ENCODE data around the gene C1RL.

The C1RL gene

DNA sequence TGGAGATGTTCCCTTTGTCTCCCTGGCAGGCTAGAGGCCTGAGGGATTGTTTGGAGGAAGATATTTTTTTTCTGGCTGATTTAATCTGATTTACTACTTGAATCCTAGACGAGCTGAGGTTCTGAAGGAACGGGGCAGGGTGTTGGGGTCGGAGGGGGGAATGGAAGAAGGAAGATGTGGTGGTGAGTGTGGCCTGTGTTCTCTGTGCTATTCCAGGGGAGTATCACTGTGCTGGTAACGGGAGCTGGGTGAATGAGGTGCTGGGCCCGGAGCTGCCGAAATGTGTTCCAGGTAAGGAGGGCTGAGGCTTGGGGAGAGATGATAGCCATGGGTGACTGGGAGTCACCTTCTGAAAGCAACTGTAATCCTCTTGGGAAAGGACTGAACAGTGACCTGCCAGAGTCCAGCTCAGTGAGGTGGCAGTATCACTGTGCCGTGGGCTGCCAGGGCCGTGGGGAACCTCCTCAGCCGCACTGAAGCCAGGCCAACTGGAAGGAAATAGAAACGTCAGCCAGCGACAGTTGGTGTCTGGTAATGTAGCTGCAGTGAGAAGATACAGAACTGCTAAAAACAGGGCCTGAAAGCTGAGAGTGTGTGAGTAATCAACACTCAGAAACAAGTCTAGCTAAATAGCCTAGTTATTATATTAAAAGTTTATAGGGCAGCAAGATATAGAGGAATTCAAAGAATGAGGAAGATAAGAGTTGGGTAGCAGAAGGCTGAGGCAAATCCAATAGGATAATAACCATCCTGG lies 40.6 kb downstream of the C1RL start:
- Histone ChIP-seq H3K27ac (ENCODE audit: low read length) (no peak overlapping the region), H3K4me3 (ENCODE audit: low read depth in 1 of 2, low read length in 2 of 2) (no peak overlapping the region), H2AFZ (ENCODE audit: low read depth, low read length) (no peak overlapping the region), H4K20me1 (ENCODE audit: insufficient read depth, low read length) (no peaks in the 10 kb centered on the region), H3K4me2 (ENCODE audit: insufficient read depth, low read length) (no peak overlapping the region), H3K27me3 (ENCODE audit: insufficient read depth, low read length, poor library complexity) (peaks cover 21% of the 10 kb centered on the region), H3K9me3 (ENCODE audit: insufficient read depth, low read length, severe bottlenecking) (no peaks in the 10 kb centered on the region), H3K9ac (ENCODE audit: low read depth, low read length) (no peak overlapping the region), H3K79me2 (ENCODE audit: insufficient read depth, low read length) (no peaks in the 10 kb centered on the region), H3K36me3 (ENCODE audit: insufficient read depth, low read length) (no peaks in the 10 kb centered on the region), H3K4me1 (ENCODE audit: insufficient read depth, low read length) (no peaks in the 10 kb centered on the region)
- no peak for TF ChIP-seq EZH2 (IDR thresholded peaks at IDR 0.05; ENCODE audit: borderline replicate concordance, low read depth, low read length, severe bottlenecking)
- TF ChIP-seq, protein P1, sequence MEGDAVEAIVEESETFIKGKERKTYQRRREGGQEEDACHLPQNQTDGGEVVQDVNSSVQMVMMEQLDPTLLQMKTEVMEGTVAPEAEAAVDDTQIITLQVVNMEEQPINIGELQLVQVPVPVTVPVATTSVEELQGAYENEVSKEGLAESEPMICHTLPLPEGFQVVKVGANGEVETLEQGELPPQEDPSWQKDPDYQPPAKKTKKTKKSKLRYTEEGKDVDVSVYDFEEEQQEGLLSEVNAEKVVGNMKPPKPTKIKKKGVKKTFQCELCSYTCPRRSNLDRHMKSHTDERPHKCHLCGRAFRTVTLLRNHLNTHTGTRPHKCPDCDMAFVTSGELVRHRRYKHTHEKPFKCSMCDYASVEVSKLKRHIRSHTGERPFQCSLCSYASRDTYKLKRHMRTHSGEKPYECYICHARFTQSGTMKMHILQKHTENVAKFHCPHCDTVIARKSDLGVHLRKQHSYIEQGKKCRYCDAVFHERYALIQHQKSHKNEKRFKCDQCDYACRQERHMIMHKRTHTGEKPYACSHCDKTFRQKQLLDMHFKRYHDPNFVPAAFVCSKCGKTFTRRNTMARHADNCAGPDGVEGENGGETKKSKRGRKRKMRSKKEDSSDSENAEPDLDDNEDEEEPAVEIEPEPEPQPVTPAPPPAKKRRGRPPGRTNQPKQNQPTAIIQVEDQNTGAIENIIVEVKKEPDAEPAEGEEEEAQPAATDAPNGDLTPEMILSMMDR (IDR thresholded peaks at IDR 0.05; ENCODE audit: borderline replicate concordance, extremely low read depth, low read length, poor library complexity, severe bottlenecking): no peak
- DNase-seq: no peak
- no peak for ATAC-seq (ENCODE audit: insufficient read depth, low read depth)

DNA sequence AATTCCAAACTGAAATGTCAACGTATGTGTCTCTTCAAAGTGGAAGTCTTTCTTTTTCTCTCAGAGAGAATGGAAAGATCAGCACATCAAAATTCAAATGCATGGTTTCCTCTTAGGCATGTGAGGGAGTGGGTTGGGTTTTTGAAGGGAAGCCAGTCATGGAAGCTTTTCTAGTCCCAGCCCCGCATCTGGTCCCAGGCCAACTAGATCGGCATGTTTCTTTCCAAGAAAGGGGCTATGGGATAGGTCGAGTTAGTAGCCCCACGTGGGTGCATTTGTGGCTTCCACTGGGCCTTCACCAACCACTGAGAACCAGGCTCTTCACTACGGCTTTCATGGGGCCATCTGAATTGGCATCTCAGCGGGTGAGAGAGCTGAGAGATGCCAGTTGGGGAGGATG lies 41.9 kb downstream of the C1RL start:
- Histone ChIP-seq H4K20me1 (ENCODE audit: insufficient read depth, low read length) (no peaks in the 10 kb centered on the region), H2AFZ (ENCODE audit: low read depth, low read length) (no peak overlapping the region), H3K4me1 (ENCODE audit: insufficient read depth, low read length) (no peaks in the 10 kb centered on the region), H3K27me3 (ENCODE audit: insufficient read depth, low read length, poor library complexity) (peaks cover 20% of the 10 kb centered on the region), H3K4me2 (ENCODE audit: insufficient read depth, low read length) (no peak overlapping the region), H3K27ac (ENCODE audit: low read length) (no peak overlapping the region), H3K4me3 (ENCODE audit: low read depth in 1 of 2, low read length in 2 of 2) (no peak overlapping the region), H3K79me2 (ENCODE audit: insufficient read depth, low read length) (no peaks in the 10 kb centered on the region), H3K9me3 (ENCODE audit: insufficient read depth, low read length, severe bottlenecking) (no peaks in the 10 kb centered on the region), H3K36me3 (ENCODE audit: insufficient read depth, low read length) (no peaks in the 10 kb centered on the region), H3K9ac (ENCODE audit: low read depth, low read length) (no peak overlapping the region)
- ATAC-seq (ENCODE audit: insufficient read depth, low read depth) (no peak), DNase-seq (no peak)
- TF ChIP-seq, protein P1 (IDR thresholded peaks at IDR 0.05; ENCODE audit: borderline replicate concordance, extremely low read depth, low read length, poor library complexity, severe bottlenecking): no peak
- no peak for TF ChIP-seq EZH2 (IDR thresholded peaks at IDR 0.05; ENCODE audit: borderline replicate concordance, low read depth, low read length, severe bottlenecking)

DNA sequence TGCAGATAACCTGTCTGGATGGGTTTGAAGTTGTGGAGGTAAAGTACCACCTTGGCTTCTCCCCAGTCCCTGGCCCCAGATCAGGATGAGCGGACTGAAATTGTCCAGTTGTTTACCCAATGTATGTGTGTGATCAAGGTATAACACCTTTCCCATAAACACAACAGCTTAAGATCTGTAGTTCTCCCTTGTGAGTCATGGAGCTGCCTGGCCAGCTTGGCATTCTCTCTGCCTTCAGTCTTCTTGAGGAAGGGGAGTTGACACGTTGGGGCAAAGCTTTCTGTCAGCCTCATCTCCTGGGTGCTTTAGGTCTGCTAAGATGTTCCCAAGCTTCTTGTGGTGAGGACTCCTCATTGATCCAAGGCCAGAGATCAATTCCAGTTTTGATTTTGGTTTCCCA lies 42.4 kb downstream of the C1RL start:
- Histone ChIP-seq H3K79me2 (ENCODE audit: insufficient read depth, low read length) (no peaks in the 10 kb centered on the region), H3K4me2 (ENCODE audit: insufficient read depth, low read length) (no peak overlapping the region), H3K9ac (ENCODE audit: low read depth, low read length) (no peak overlapping the region), H4K20me1 (ENCODE audit: insufficient read depth, low read length) (no peaks in the 10 kb centered on the region), H3K27me3 (ENCODE audit: insufficient read depth, low read length, poor library complexity) (peaks cover 15% of the 10 kb centered on the region), H2AFZ (ENCODE audit: low read depth, low read length) (no peak overlapping the region), H3K4me1 (ENCODE audit: insufficient read depth, low read length) (no peaks in the 10 kb centered on the region), H3K27ac (ENCODE audit: low read length) (no peak overlapping the region), H3K36me3 (ENCODE audit: insufficient read depth, low read length) (no peaks in the 10 kb centered on the region), H3K9me3 (ENCODE audit: insufficient read depth, low read length, severe bottlenecking) (no peaks in the 10 kb centered on the region), H3K4me3 (ENCODE audit: low read depth in 1 of 2, low read length in 2 of 2) (no peak overlapping the region)
- DNase-seq: no peak
- no peak for ATAC-seq (ENCODE audit: insufficient read depth, low read depth)
- TF ChIP-seq, protein P1 (IDR thresholded peaks at IDR 0.05; ENCODE audit: borderline replicate concordance, extremely low read depth, low read length, poor library complexity, severe bottlenecking): no peak
- TF ChIP-seq EZH2 (IDR thresholded peaks at IDR 0.05; ENCODE audit: borderline replicate concordance, low read depth, low read length, severe bottlenecking): no peak

All from DND-41 (cell line).